CD4-positive, alpha-beta T cell (primary cell): ENCODE results near the gene MPRIP. TPM values are rescaled to one million over a fixed set of nuclear protein-coding genes. Genes with fewer than 3 reads are reported as not detected.

ENCODE experiments used
- ATAC-seq: fragments of 200-7000 bp; cut with Tn5 transposase; one replicate; pipeline ENCODE4 v1.10.0; 2022; ENCODE audit warnings: mild to moderate bottlenecking; ENCODE audit not compliant: poor library complexity
- CTCF ChIA-PET: fragments of 350-600 bp; sonication (Branson Sonifier 250); formaldehyde crosslinking; loops from one replicate; lab custom pipeline; 2021; ENCODE audit warnings: antibody characterized with exemption, inconsistent platforms; lab: Charles Lee
- POLR2A ChIA-PET: fragments of 350-600 bp; sonication (Branson Sonifier 250); formaldehyde crosslinking; loops from one replicate; lab custom pipeline; 2021; ENCODE audit warnings: antibody characterized with exemption, inconsistent platforms; lab: Charles Lee
- DNase-seq, 14 experiments: peaks; one replicate each; pipeline ENCODE4 v3.0.0-alpha.2; 2013 to 2020; ENCODE audit warnings: mixed read lengths in 2 of 14
- H3K27ac ChIP-seq, 2 donors: one replicate each; pipeline versions ENCODE4 v1.5.1 to v1.7.0; 2013; ENCODE audit warnings: low read length in 2 of 2, low read depth in 1 of 2, mild to moderate bottlenecking in 1 of 2
- H3K27me3 ChIP-seq, 2 experiments: 1 replicate in 1 of 2; 2 replicates in 1 of 2; pipeline versions ENCODE4 v1.6.1 to v1.7.0; 2013; ENCODE audit warnings: low read length in 2 of 2, control low read depth in 1 of 2, mild to moderate bottlenecking in 1 of 2, moderate library complexity in 1 of 2; ENCODE audit not compliant: insufficient read depth in 2 of 2, control insufficient read depth in 1 of 2
- H3K36me3 ChIP-seq: one replicate; pipeline ENCODE4 v1.6.1; 2013; ENCODE audit warnings: low read length, control low read depth; ENCODE audit not compliant: insufficient read depth
- H3K4me1 ChIP-seq: one replicate; pipeline ENCODE4 v1.6.1; 2013; ENCODE audit warnings: low read length, control low read depth; ENCODE audit not compliant: insufficient read depth
- H3K4me3 ChIP-seq: one replicate; pipeline ENCODE4 v1.5.1; 2013; ENCODE audit warnings: mild to moderate bottlenecking, low read length, moderate library complexity
- H3K9me3 ChIP-seq, 2 experiments: 1 replicate in 1 of 2; 2 replicates in 1 of 2; pipeline versions ENCODE4 v1.6.1 to v1.7.0; 2013; ENCODE audit warnings: low read length in 2 of 2, mild to moderate bottlenecking in 2 of 2, control low read depth in 1 of 2, moderate library complexity in 1 of 2; ENCODE audit not compliant: control insufficient read depth in 1 of 2, insufficient read depth in 1 of 2
- H3K27ac Mint-ChIP-seq: one replicate; pipeline ENCODE4 v1.8.0; 2020; ENCODE audit warnings: mixed read lengths
- H3K27me3 Mint-ChIP-seq: one replicate; pipeline ENCODE4 v1.8.0; 2021; ENCODE audit warnings: mixed read lengths
- H3K36me3 Mint-ChIP-seq: one replicate; pipeline ENCODE4 v1.8.0; 2021; ENCODE audit warnings: low read depth, mixed read lengths
- H3K4me1 Mint-ChIP-seq: one replicate; pipeline ENCODE4 v1.8.0; 2021; ENCODE audit warnings: low read depth, mixed read lengths
- H3K4me3 Mint-ChIP-seq: one replicate; pipeline ENCODE4 v1.8.0; 2020; ENCODE audit warnings: mild to moderate bottlenecking, mixed read lengths
- H3K9me3 Mint-ChIP-seq: one replicate; pipeline ENCODE4 v1.8.0; 2020; ENCODE audit warnings: mixed read lengths
- CTCF ChIP-seq: fragments of 200-600 bp; IDR thresholded peaks from one replicate; pipeline ENCODE4 v1.8.0; 2022; ENCODE audit warnings: antibody characterized with exemption, mild to moderate bottlenecking
- intact Hi-C, 2 experiments: fragments of 100-400 bp; cut with DNase I in 1 of 2; cut with micrococcal nuclease in 1 of 2; formaldehyde crosslinking; loops; one replicate each; pipeline versions ENCODE4 v1.15.1 to v1.9.0; 2023 to 2025; cut with DNase I, micrococcal nuclease
- total RNA-seq, 174 experiments: library from RNA in 2 of 174; stranded (reverse) in 2 of 174; gene quantifications; one replicate each; pipeline ENCODE4 v1.2.3 and lab custom pipeline; 2021 to 2026

Gene MPRIP
- total RNA-seq, 2 experiments from 2014 or later: 176 to 188 TPM

GRCh38 chr17:17050346-17051345 is 8.4 kb downstream of the MPRIP start:
- H3K9me3 Mint-ChIP-seq: no peaks in the 10 kb centered on the region
- intact Hi-C loops: no loop called here
- no peaks in the 10 kb centered on the region for H3K9me3 ChIP-seq

GRCh38 chr17:17051380-17051779 is 9.1 kb downstream of the MPRIP start:
- DNase-seq: peak in 1 of 14 experiments; percentile 22
- H3K4me1 Mint-ChIP-seq: peaks cover 73% of the 10 kb centered on the region

More at GRCh38 chr17:17050346-17051345, 8.4 kb downstream of the MPRIP start:
- Mint-ChIP-seq H3K36me3 (peaks cover 12% of the 10 kb centered on the region), H3K27me3 (no peaks in the 10 kb centered on the region), H3K4me1 (peaks cover 80% of the 10 kb centered on the region), H3K4me3 (peak overlapping the region; percentile 30), H3K27ac (peak overlapping the region; percentile 47)
- ATAC-seq: no peak
- H3K27ac ChIP-seq: no peak overlapping the region
- TF ChIP-seq CTCF: no peak
- H3K36me3 ChIP-seq: peaks cover 2% of the 10 kb centered on the region
- DNase-seq: peak in 1 of 14 experiments; percentile 25
- ChIA-PET CTCF (no interaction called here), POLR2A (interaction anchor here (1.0 kb wide), 1 partner anchor 9 kb away, joined by 3 read pairs; no protein-coding TSS in a partner anchor)
- no peak overlapping the region for H3K4me3 ChIP-seq
- peaks cover 54% of the 10 kb centered on the region for H3K4me1 ChIP-seq
- no peaks in the 10 kb centered on the region for H3K27me3 ChIP-seq

More at GRCh38 chr17:17051380-17051779, 9.1 kb downstream of the MPRIP start:
- Mint-ChIP-seq H3K36me3 (peaks cover 12% of the 10 kb centered on the region), H3K27ac (peak overlapping the region; percentile 47), H3K9me3 (no peaks in the 10 kb centered on the region), H3K27me3 (no peaks in the 10 kb centered on the region), H3K4me3 (no peak overlapping the region)
- CTCF ChIA-PET: no interaction called here
- no peak for ATAC-seq
- POLR2A ChIA-PET: interaction anchor here (1.0 kb wide), 1 partner anchor 10 kb away, joined by 3 read pairs; no protein-coding TSS in a partner anchor
- Histone ChIP-seq H3K27ac (no peak overlapping the region), H3K9me3 (no peaks in the 10 kb centered on the region), H3K4me3 (no peak overlapping the region), H3K36me3 (peaks cover 2% of the 10 kb centered on the region), H3K4me1 (peaks cover 58% of the 10 kb centered on the region), H3K27me3 (no peaks in the 10 kb centered on the region)
- TF ChIP-seq CTCF: no peak
- intact Hi-C loops: no loop called here
